HUES6 (cell line): ENCODE results near the gene PGA4.
"Not testable (repeated sequence)": the region's sequence is repeated elsewhere in the genome, so short reads cannot be mapped to it uniquely, and the experiment has no call there.

Source experiments
- H3K27ac ChIP-seq: 2 replicates; pipeline ENCODE4 v1.7.0; 2013; ENCODE audit warnings: low read depth, mild to moderate bottlenecking, low read length, inconsistent platforms
- H3K27me3 ChIP-seq: 2 replicates; pipeline ENCODE4 v1.6.1; 2013; ENCODE audit warnings: low read length; ENCODE audit not compliant: control insufficient read depth, insufficient read depth
- H3K36me3 ChIP-seq: 2 replicates; pipeline ENCODE4 v1.6.1; 2013; ENCODE audit warnings: low read length; ENCODE audit not compliant: control insufficient read depth, insufficient read depth
- H3K4me1 ChIP-seq: 2 replicates; pipeline ENCODE4 v1.6.1; 2013; ENCODE audit warnings: low read length; ENCODE audit not compliant: control insufficient read depth, insufficient read depth
- H3K4me3 ChIP-seq: 2 replicates; pipeline ENCODE4 v1.5.1; 2013; ENCODE audit warnings: low read depth, low read length
- H3K9ac ChIP-seq: one replicate; pipeline ENCODE4 v1.6.1; 2013; ENCODE audit warnings: mild to moderate bottlenecking, low read length
- H3K9me3 ChIP-seq: 2 replicates; pipeline ENCODE4 v1.6.1; 2013; ENCODE audit warnings: low read depth, low read length; ENCODE audit not compliant: control insufficient read depth, insufficient read depth

The PGA4 gene

DNA sequence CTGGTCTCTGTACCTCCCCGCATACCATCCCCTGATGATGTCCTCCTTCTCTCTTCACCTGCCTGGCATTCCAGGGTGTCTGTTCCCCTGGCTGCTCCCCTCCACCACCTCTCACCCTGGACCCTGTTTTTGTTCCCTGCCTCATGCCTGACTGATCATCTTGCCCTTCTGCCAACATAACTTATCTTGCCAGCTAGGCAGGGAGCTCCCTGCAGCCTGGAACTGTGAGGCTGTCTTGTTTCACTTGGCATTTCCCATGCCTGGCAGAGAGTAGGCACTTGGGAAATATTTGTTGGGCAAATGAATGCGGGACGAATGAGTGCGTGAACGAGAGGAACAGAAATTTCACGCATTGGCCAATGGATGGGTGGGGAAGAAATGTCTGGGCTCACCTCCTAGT, 7.3 kb downstream of the PGA4 start:
- not testable (repeated sequence) for H3K36me3 ChIP-seq, H3K4me3 ChIP-seq, H3K27ac ChIP-seq, H3K9me3 ChIP-seq, H3K9ac ChIP-seq, H3K4me1 ChIP-seq, H3K27me3 ChIP-seq

DNA sequence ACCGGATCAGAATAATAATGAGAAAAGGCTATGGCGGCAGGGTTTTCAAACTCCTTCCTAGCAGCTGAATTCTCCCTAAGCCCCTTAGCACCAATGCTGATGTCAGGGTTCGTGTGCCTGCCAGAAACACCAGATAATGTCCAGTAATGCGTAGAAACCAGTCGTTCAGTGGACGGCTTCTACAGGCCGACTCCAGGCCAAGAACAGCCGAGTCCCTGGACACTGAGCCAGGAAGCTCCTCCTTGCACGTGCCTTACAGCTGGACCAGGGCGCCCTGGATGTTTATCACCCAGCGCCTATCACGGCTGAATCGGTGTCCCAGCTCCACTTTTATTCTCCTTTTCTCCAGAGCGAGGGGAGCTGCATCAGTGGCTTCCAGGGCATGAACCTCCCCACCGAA, 8.9 kb downstream of the PGA4 start:
- not testable (repeated sequence) for H3K36me3 ChIP-seq, H3K27me3 ChIP-seq, H3K4me1 ChIP-seq, H3K9me3 ChIP-seq, H3K27ac ChIP-seq, H3K9ac ChIP-seq, H3K4me3 ChIP-seq

DNA sequence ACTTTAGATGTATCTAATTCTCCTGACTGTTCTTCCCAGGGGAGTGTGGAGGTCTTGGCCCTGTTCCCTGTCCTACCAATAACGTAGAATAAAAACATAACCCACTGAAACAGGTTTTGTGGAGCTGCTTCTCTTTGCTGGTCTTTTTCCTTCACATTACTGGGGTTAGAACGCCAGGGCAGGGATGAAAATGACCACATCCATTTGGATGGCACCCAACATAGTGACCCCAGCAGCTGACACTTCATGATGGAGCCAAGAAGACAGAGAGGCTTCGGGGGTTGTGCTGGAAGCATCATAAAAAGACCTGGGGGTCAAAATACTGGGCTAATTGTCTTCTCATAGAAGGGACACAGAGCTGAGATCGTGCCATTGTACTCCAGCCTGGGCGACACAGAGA, 9.4 kb downstream of the PGA4 start:
- H3K4me3 ChIP-seq, H3K27me3 ChIP-seq, H3K36me3 ChIP-seq, H3K4me1 ChIP-seq, H3K27ac ChIP-seq, H3K9me3 ChIP-seq, H3K9ac ChIP-seq: not testable (repeated sequence)

DNA sequence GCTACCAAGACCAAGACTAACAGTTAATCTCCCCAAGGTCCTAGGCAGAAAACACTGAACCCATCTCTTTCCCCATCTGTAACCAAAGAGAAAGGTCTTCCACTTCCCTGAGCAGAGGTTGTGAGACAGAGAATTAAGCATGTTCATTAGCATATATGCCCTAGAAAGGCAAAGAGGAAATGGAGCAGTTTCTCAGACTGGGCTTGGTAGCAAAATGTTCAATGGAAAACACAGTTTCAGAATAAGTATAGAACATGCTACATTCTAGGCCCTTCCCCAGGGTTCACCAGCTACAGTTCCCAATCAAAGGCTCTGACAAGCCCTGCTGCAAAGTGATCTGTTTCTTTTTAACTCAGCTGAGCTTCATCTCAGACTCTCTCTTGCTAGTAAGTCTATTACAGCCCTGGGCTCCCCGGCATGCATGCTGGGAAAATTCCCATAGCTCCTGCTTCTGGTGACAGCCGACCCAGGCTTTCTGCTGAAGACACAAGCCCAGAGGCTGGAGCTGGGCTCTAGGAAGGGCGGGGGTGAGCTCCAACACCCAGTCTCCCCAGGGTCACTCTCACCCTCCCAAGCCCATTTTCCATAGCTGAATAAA, 10.5 kb downstream of the PGA4 start:
- H3K4me3 ChIP-seq, H3K27me3 ChIP-seq, H3K27ac ChIP-seq, H3K36me3 ChIP-seq, H3K4me1 ChIP-seq, H3K9ac ChIP-seq, H3K9me3 ChIP-seq: not testable (repeated sequence)

DNA sequence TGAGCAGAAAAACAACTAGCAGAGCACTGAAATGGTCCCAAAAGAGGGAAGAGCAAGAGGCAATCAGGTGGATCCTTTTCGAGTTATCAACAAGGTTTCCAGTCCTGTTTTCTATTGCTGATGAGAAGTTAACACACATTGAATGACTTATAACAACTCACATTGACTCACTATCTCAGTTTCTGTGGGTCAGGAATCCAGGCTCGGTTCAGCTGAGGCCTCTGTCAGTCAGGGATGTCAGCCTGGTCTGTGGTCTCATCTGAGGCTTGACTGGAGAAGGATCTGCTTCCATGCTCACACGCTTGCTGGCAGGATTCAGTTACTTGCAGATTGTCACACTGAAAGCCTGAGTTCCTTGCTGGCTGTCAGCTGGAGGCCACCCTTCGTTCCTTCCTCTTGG, 15.0 kb downstream of the PGA4 start:
- not testable (repeated sequence) for H3K9ac ChIP-seq, H3K36me3 ChIP-seq, H3K4me1 ChIP-seq, H3K4me3 ChIP-seq, H3K27ac ChIP-seq, H3K27me3 ChIP-seq, H3K9me3 ChIP-seq

DNA sequence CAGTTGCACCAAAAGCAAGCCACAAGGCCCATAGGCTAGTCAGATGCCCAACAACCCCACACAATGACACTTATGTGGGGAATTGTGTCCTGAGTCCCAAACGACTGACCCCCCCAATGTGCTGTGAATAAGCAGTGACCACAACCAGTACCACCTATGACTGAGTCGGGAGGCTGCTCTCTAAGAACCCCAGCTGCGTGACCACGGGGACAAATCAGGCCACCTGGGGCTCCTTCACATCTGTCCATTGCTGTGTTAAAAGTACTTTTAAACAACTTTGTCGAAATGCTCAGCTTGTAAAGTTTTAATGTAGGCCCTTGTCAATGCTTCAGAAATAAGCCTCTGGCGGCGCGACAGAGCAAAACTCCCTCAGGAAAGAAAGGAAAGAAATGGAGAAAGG, 18.1 kb downstream of the PGA4 start:
- H3K9ac ChIP-seq, H3K4me1 ChIP-seq, H3K4me3 ChIP-seq, H3K36me3 ChIP-seq, H3K27ac ChIP-seq, H3K27me3 ChIP-seq, H3K9me3 ChIP-seq: not testable (repeated sequence)

DNA sequence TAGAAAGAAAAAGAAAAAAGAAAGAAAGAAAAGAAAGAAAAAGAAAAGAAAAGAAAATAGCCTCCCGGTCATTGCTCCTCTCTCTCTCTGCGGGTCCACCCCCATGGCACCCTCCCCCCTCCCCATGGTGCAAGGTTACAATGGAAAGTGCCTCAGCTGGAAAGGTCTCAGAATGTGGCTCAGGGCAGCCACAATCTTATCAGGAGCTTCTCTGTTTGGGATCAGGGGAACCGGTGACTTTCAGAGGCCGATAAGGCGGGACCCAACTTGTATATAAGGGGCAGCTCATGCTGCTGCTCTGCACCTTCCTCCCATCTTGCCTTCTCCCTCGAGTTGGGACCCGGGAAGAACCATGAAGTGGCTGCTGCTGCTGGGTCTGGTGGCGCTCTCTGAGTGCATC, 18.7 kb downstream of the PGA4 start, which contains the start of gene PGA5:
Gene PGA5, plus strand, starts transcription at position 301 of the 400 bp plus-strand sequence. Its CDS starts 52 bp downstream, at position 353.
- not testable (repeated sequence) for H3K4me1 ChIP-seq, H3K9ac ChIP-seq, H3K9me3 ChIP-seq

DNA sequence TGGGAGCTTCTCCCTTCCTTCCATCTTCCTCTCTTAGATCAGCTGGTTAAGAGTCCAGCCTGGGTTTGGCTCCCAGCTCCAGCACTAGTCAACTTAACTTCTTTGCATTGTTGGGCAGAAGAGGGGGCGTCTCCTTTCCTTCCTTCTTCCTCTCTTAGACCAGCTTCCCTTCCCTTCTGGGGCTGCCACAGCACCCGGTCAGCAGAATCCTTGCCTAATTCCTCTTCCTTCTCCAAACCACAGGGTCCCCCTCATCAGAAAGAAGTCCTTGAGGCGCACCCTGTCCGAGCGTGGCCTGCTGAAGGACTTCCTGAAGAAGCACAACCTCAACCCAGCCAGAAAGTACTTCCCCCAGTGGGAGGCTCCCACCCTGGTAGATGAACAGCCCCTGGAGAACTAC, 19.4 kb downstream of the PGA4 start:
- not testable (repeated sequence) for H3K9ac ChIP-seq, H3K9me3 ChIP-seq, H3K27me3 ChIP-seq

More for the DNA sequence above, 18.7 kb downstream of the PGA4 start, which contains the start of gene PGA5:
- not testable (repeated sequence) for H3K36me3 ChIP-seq, H3K4me3 ChIP-seq, H3K27ac ChIP-seq, H3K27me3 ChIP-seq

DNA sequence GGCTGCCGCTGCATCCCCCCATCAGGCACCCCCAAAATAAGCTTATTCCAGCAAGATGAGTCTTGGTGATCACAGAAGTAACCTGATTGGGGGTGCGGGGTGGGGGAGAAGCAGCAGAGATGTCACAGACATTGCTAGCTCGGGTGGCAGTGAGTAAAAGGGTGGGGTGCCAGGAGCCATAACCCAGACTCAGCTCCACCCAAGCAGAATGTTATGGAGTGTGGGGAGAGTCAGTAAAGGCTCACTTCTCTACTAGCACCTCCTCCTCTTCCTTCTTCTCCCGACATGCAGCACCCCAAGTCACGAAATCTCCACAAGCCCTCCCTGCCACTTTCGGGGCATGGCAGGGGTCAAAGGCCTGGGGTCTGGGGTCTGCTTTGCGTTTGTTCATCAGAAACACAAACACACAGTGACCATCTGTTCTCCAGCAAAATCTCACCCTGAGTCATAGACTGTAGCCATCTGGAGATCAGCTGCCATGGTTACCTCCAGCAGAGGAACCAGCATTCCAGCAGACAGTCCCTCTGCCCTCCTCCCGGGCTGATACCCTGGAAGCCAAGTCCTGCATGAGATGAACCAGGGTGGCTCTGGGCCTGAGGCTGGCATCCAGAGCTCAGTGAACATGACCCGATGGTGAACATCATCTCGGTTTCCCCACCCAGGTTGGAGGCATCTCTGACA, 23.3 kb downstream of the PGA4 start:
- H3K9me3 ChIP-seq, H3K4me3 ChIP-seq, H3K27me3 ChIP-seq: not testable (repeated sequence)

More for the DNA sequence above, 19.4 kb downstream of the PGA4 start:
- not testable (repeated sequence) for H3K4me3 ChIP-seq, H3K27ac ChIP-seq, H3K4me1 ChIP-seq, H3K36me3 ChIP-seq

DNA sequence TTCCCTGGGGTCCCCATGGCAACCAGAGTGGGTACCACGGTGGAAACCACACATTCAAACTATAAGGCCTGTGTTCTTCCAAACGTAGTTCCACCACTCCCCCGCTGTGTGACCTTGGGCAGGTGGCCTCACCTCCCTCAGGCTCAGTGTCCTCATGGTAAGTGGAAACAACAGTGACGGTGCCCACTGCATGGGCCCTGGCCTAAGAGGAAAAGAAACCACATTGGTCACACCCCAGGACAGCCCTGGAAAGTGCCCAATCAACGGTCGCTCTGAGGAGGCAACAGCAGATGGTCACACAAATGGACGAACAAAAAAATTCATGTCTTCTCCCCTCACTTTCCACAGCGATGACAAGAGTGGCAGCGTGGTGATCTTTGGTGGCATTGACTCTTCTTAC, 25.9 kb downstream of the PGA4 start:
- not testable (repeated sequence) for H3K9me3 ChIP-seq, H3K27me3 ChIP-seq, H3K4me3 ChIP-seq, H3K27ac ChIP-seq, H3K9ac ChIP-seq, H3K36me3 ChIP-seq, H3K4me1 ChIP-seq

More for the DNA sequence above, 23.3 kb downstream of the PGA4 start:
- not testable (repeated sequence) for H3K27ac ChIP-seq, H3K4me1 ChIP-seq, H3K9ac ChIP-seq, H3K36me3 ChIP-seq

DNA sequence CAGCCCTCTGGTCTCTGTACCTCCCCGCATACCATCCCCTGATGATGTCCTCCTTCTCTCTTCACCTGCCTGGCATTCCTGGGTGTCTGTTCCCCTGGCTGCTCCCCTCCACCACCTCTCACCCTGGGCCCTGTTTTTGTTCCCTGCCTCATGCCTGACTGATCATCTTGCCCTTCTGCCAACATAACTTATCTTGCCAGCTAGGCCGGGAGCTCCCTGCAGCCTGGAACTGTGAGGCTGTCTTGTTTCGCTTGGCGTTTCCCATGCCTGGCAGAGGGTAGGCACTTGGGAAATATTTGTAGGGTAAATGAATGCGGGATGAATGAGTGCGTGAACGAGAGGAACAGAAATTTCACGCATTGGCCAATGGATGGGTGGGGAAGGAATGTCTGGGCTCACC, 27.1 kb downstream of the PGA4 start:
- H3K27ac ChIP-seq, H3K4me3 ChIP-seq, H3K36me3 ChIP-seq, H3K27me3 ChIP-seq, H3K9ac ChIP-seq, H3K4me1 ChIP-seq, H3K9me3 ChIP-seq: not testable (repeated sequence)
